Heart right ventricle (tissue), 16 donors: ENCODE measurements around the gene MAPK10. TPM values are rescaled to one million over a fixed set of nuclear protein-coding genes. Genes with fewer than 3 reads are reported as not detected.

Experiments
- ATAC-seq, 8 donors: fragments of 200-7000 bp; cut with Tn5 transposase; one replicate each; pipeline ENCODE4 v1.9.1; 2020; ENCODE audit warnings: mild to moderate bottlenecking in 8 of 8, moderate library complexity in 8 of 8, moderate number of reproducible peaks in 1 of 8
- DNase-seq, 2 donors: peaks; one replicate each; pipeline ENCODE4 v3.0.0-alpha.2; 2020
- H3K27ac ChIP-seq, 10 donors: fragments of 200-600 bp; sonication (generic) in 2 of 10; one replicate each; pipeline versions ENCODE4 v1.5.0 to v1.8.0; 2020 to 2022; ENCODE audit warnings: mild to moderate bottlenecking in 3 of 10
- H3K27me3 ChIP-seq, 7 donors: fragments of 200-600 bp; one replicate each; pipeline ENCODE4 v1.8.0; 2021 to 2022; ENCODE audit warnings: mild to moderate bottlenecking in 2 of 7
- H3K36me3 ChIP-seq, 9 donors: fragments of 200-600 bp; sonication (generic) in 1 of 9; one replicate each; pipeline versions ENCODE4 v1.5.0 to v1.8.0; 2020 to 2022; ENCODE audit warnings: mild to moderate bottlenecking in 2 of 9
- H3K4me1 ChIP-seq, 9 donors: fragments of 200-600 bp; sonication (generic) in 1 of 9; one replicate each; pipeline versions ENCODE4 v1.5.0 to v1.8.0; 2020 to 2022; ENCODE audit warnings: mild to moderate bottlenecking in 4 of 9
- H3K4me3 ChIP-seq, 10 donors: fragments of 200-600 bp; sonication (generic) in 2 of 10; one replicate each; pipeline versions ENCODE4 v1.5.0 to v1.8.0; 2020 to 2022; ENCODE audit warnings: mild to moderate bottlenecking in 7 of 10, moderate library complexity in 2 of 10
- H3K9me3 ChIP-seq, 11 donors: fragments of 200-600 bp in 10 of 11; sonication (generic) in 2 of 11; one replicate each; pipeline versions ENCODE4 v1.5.0 to v1.8.0; 2013 to 2022; ENCODE audit warnings: mild to moderate bottlenecking in 2 of 11, control low read depth in 1 of 11, moderate library complexity in 1 of 11
- WGBS, 2 donors: extraction: QIAGEN DNeasy Blood & Tissue Kit; methylation state at CpG; one replicate each; pipeline ENCODE4 v1.1.7; 2013; ENCODE audit warnings: inconsistent platforms in 1 of 2; 5-methylcytosine and 5-hydroxymethylcytosine counted together
- intact Hi-C, 10 donors: fragments of 100-400 bp; cut with DNase I; formaldehyde crosslinking; loops; one replicate each; pipeline versions ENCODE4 v1.11.1 to v1.14.2; 2022
- polyA plus RNA-seq, 2 donors: library from polyadenylated mRNA; stranded (reverse); fragments of 200-250 nt; gene quantifications; one replicate each; pipeline ENCODE4 v1.2.3, GENCODE V29; 2013
- total RNA-seq, 10 donors: library from RNA; stranded (reverse); fragmentation: NEBNext Ultra II Directional in 3 of 10; extraction: Animal tissue kit (Norgen Biotek cat#: 25700) in 3 of 10; gene quantifications; one replicate each; pipeline versions ENCODE4 v1.2.1 to v1.2.4, GENCODE V29; 2021 to 2023
- TF ChIP-seq, protein P1 (sequence below), 9 donors: fragments of 200-600 bp; sonication (generic) in 2 of 9; IDR thresholded peaks; one replicate each; pipeline versions ENCODE4 v1.5.0 to v1.8.0; 2021 to 2022; ENCODE audit warnings: antibody characterized with exemption in 9 of 9, mild to moderate bottlenecking in 5 of 9, moderate library complexity in 1 of 9
- donor health status: Arrhythmogenic right ventricular cardiomyopathy.
- donor health status: ischemic (EF 13 %, LVEDD 7.1; RV severe dilation, severe dysfunction).
- donor health status: healthy with polysubstance abuse.
- donor health status: DM: no; HTN: yes; CAD: no.
- donor health status: DM: no; HTN: no; CAD: no.
- donor health status: ischemic (EF 25% LVEDD 6.9; RV normal size, moderate dysfunction).
- donor health status: ischemic (EF 25% LVEDD 5.7; RV mildly dilated, moderate dysfunction).
- donor health status: healthy.
- donor health status: DM: yes; HTN: yes; CAD: no.
- donor health status: Ischemic cardiomyopathy.
- donor health status: ischemic (EF 35%, LVEDD 5.7; RV mildly dilated, moderate dysfunction).
- donor health status: nonischemic (EF 11% LVEDD 7.7; RV severe dilation, severe dysfunction).
- donor health status: DM: yes; HTN: yes; CAD: no.
- donor health status: PGD.
- donor health status: ischemic (EF 29% LVEDD 5.4; RV normal size, mild dysfunction).
- donor health status: nonischemic (EF 23%, LVEDD 6.1; RV moderate dilation, normal function).

Gene MAPK10
- total and polyA plus RNA-seq, 12 donors, result 0.94 to 5.9 (median 2.6) TPM

DNA sequence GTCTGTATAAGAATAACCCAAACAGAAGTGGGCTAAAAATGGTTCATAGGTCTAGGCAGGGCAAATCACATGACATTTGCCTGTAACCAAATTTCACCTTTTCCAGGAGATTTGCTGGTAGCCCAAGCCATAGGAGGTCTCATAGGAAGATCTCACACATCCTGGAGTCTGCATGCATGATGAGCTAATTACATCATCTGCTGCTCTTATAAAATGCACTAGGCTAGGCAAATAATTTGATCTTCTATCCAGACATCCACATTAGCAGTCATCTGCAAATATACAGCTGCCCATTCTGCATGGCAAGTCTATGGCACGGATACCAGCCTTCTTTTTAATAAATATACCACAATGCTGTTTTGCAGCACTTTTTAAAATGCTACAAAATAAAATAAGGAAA, 87.2 kb downstream of the MAPK10 start:
- TF ChIP-seq, protein P1, sequence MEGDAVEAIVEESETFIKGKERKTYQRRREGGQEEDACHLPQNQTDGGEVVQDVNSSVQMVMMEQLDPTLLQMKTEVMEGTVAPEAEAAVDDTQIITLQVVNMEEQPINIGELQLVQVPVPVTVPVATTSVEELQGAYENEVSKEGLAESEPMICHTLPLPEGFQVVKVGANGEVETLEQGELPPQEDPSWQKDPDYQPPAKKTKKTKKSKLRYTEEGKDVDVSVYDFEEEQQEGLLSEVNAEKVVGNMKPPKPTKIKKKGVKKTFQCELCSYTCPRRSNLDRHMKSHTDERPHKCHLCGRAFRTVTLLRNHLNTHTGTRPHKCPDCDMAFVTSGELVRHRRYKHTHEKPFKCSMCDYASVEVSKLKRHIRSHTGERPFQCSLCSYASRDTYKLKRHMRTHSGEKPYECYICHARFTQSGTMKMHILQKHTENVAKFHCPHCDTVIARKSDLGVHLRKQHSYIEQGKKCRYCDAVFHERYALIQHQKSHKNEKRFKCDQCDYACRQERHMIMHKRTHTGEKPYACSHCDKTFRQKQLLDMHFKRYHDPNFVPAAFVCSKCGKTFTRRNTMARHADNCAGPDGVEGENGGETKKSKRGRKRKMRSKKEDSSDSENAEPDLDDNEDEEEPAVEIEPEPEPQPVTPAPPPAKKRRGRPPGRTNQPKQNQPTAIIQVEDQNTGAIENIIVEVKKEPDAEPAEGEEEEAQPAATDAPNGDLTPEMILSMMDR (IDR thresholded peaks at IDR 0.05), result no peak
- WGBS, 2 donors, result 87 to 93% methylated on average over 1 of the region's 1 CpG
- H3K4me1 ChIP-seq, result no peaks in the 10 kb centered on the region

DNA sequence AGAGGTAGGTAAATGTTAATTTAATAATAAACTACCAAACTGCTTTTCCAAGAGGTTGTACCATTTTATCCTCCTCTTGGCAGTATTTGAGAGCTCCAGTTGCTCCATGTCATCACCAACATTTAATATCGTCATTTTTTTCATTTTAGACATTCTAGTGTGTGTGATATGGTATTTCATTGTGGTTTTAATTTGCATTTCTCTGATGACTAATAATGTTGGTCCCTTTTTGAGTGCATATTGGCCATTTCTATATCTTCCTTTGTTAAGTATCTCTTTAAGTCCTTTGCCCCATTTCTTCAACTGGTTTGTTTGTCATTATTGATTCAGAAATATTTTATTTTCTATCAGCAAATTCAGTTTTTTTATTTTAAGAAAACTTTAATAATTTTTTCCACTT, 88.8 kb downstream of the MAPK10 start:
- no peak overlapping the region for H3K27ac ChIP-seq
- H3K9me3 ChIP-seq, result peaks cover 0 to 4% (median 0%) of the 10 kb centered on the region in 11 donors
- 81 to 86% methylated on average over 1 of the region's 1 CpG for WGBS, 2 donors
- ATAC-seq (no peak), DNase-seq (no peak)
- no peaks in the 10 kb centered on the region for H3K4me1 ChIP-seq
- no peaks in the 10 kb centered on the region for H3K27me3 ChIP-seq
- no peak overlapping the region for H3K4me3 ChIP-seq
- TF ChIP-seq, protein P1 (IDR thresholded peaks at IDR 0.05), result no peak
- intact Hi-C loops, result no loop called here
- no peaks in the 10 kb centered on the region for H3K36me3 ChIP-seq

More for the DNA sequence above, 87.2 kb downstream of the MAPK10 start:
- Histone ChIP-seq H3K27me3 (no peaks in the 10 kb centered on the region), H3K9me3 (peaks cover 0 to 4% (median 0%) of the 10 kb centered on the region in 11 donors), H3K27ac (no peak overlapping the region), H3K4me3 (no peak overlapping the region), H3K36me3 (no peaks in the 10 kb centered on the region)
- no peak for ATAC-seq
- intact Hi-C loops, result no loop called here
- DNase-seq, result no peak

DNA sequence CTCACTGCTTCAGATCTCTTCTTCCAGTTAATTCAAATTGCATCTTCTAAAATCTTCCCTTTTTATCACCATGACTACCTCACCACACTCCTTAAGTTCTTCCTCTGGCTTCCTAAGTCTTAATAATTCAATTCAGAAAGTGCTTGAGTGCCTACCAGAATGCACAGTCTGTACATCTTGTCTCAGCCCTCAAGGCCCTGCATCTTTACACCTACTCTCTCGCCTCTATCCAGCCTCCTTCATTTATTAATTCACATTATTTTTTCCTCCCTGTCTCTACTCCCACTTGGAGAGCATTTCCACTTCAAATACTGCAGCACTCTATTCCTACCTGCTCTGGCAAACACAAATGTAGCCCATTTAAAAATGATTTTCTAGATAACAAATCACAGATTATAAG, 90.5 kb downstream of the MAPK10 start:
- H3K4me3 ChIP-seq, result no peak overlapping the region
- no peaks in the 10 kb centered on the region for H3K4me1 ChIP-seq
- no peaks in the 10 kb centered on the region for H3K36me3 ChIP-seq
- no peak for ATAC-seq
- H3K9me3 ChIP-seq, result peaks cover 0 to 4% (median 0%) of the 10 kb centered on the region in 11 donors
- intact Hi-C loops, result no loop called here
- WGBS, 2 donors, result 75 to 97% methylated on average over 1 of the region's 1 CpG
- DNase-seq, result no peak
- TF ChIP-seq, protein P1 (IDR thresholded peaks at IDR 0.05), result no peak
- no peaks in the 10 kb centered on the region for H3K27me3 ChIP-seq
- H3K27ac ChIP-seq, result no peak overlapping the region

DNA sequence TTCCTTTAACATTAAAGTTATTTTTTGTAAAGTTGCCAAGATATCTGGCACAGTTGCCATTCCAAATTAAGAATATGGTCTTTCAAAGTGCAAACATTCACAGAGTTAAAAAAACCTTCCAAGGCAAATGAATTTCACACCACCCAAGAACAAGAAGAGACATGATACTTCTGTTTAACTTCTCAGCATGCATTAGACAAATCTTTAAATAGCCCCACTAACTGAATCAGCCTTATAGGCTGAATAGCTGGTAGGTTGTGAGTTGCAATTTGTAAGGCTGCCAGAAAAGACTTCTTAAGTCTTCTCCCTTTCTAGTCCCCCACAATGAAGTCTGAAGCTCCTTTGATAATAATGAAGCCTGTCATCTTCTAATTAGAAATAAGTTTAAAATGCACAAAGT, 95.6 kb downstream of the MAPK10 start:
- Histone ChIP-seq H3K27ac (no peak overlapping the region), H3K27me3 (no peaks in the 10 kb centered on the region), H3K9me3 (no peaks in the 10 kb centered on the region), H3K36me3 (no peaks in the 10 kb centered on the region), H3K4me3 (no peak overlapping the region), H3K4me1 (no peaks in the 10 kb centered on the region)
- ATAC-seq, result no peak
- DNase-seq, result no peak
- intact Hi-C loops, result no loop called here
- TF ChIP-seq, protein P1 (IDR thresholded peaks at IDR 0.05), result no peak
